ENCODE results near the gene ATP6V0A1.

Gene ATP6V0A1

GRCh38 chr17:42517516-42517915 is 58.8 kb downstream of the ATP6V0A1 start:
- H3K27ac ChIP-seq, result no peak overlapping the region
- peak; percentile 83 for TF ChIP-seq CTCF (conservative IDR thresholded peaks at IDR 0.05)

DNA sequence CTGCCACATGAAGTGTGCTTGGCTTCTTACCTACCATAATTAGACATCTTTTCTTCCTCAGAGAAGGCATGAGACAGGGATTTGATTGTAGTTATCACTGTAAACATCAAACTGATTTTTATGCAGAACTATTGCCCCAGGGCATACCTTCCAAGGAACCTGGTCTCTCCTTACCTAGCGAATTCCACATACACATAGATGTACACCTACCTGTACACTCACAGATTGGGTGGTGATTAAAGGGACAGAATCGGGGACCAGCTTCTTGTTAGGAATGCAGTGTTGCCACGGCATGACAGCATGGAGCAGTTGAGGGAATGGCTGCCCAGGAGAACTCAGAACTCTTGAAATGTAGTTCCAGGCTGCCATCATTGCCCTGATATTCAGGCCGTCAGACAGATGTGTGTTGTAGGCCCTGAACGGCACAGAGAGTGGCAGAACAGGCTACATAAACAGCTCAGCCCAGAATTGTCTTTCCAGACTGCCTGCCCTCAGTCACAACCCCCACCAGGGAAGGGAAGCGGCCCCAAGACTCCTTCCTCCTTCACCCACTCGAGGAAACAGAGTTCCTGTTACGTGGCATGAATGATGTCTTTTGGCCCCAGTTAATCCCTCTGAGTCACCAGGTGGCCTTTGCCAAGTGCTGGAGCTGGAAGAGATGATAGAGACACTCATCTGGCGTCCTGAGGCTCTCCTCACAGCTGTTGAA is 59.5 kb downstream of the ATP6V0A1 start:
- TF ChIP-seq CTCF (conservative IDR thresholded peaks at IDR 0.05), result no peak
- H3K27ac ChIP-seq, result no peak overlapping the region

GRCh38 chr17:42518755-42519545 is 60.3 kb downstream of the ATP6V0A1 start:
- TF ChIP-seq CTCF (conservative IDR thresholded peaks at IDR 0.05), result no peak
- no peak overlapping the region for H3K27ac ChIP-seq

GRCh38 chr17:42519546-42520491 is 61.1 kb downstream of the ATP6V0A1 start:
- no peak for TF ChIP-seq CTCF (conservative IDR thresholded peaks at IDR 0.05)
- no peak overlapping the region for H3K27ac ChIP-seq

DNA sequence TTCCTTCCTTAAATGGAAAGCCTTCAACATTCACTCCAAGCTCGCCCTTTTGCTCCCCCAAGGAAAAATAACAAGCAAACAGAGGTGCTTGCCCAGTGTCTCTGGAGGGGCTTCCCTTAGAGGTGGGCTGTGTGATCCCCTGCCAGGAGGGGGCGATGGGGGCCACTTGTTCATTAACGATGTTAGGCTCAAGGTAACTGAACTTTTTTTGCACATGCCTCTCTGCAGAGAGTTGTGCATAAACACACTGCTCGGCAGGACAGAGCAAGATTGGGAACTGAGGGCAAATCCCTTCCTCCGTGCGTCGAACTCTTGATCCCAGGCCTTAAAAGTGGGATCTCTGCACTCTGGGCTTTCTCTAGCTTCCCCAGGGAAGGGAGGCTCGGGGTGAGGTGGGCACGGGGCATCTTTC is 61.9 kb downstream of the ATP6V0A1 start:
- no peak overlapping the region for H3K27ac ChIP-seq
- TF ChIP-seq CTCF (conservative IDR thresholded peaks at IDR 0.05), result no peak

- no peak overlapping the region for H3K27ac ChIP-seq
- TF ChIP-seq CTCF (conservative IDR thresholded peaks at IDR 0.05), result no peak
Measured at GRCh38 chr17:42521036-42521435, 62.4 kb downstream of the ATP6V0A1 start.

Data from VCaP (cell line).